Mucosa of descending colon (tissue), 3 donors: ENCODE measurements around the gene PRDX3. TPM values are rescaled to one million over a fixed set of nuclear protein-coding genes. Genes with fewer than 3 reads are reported as not detected.

Source experiments
- total RNA-seq, 3 donors: library from RNA; stranded (reverse); fragmentation: NEBNext Ultra II Directional in 2 of 3; extraction: Animal tissue kit (Norgen Biotek cat#: 25700) in 2 of 3; gene quantifications; one replicate each; pipeline versions ENCODE4 v1.2.1 to v1.2.4, GENCODE V29; 2021 to 2023
- donor health status: DM: no; HTN: no; CAD: no; lungs with moderate emphysema.
- donor health status: DM: no; HTN: no; CAD: no.
- donor health status: DM: no; HTN: yes; CAD: no.

PRDX3 gene
- total RNA-seq, 3 donors from 2014 or later = 98.6 to 140 (median 107) TPM

Other genes starting within 250 kb of the PRDX3 start
- gene NANOS1, start 149.1 kb downstream of the PRDX3 start, total RNA-seq = 1 to 10 TPM in 1 of 3 donors, under 1 TPM in 2; 0.12 to 2.7 (median 0.43) TPM
- gene EIF3A, start 98.0 kb downstream of the PRDX3 start, total RNA-seq = 100 to 1,000 TPM in 2 of 3 donors, 10 to 100 TPM in 1; 94.5 to 124 (median 114) TPM
- 10 to 100 TPM; 36.6 to 39.9 (median 38.0) TPM for gene DENND10, start 74.7 kb downstream of the PRDX3 start, total RNA-seq
- gene SFXN4, start 13.1 kb downstream of the PRDX3 start, total RNA-seq = 10 to 100 TPM; 25.4 to 48.8 (median 34.6) TPM
- 10 to 100 TPM in 1 of 3 donors, 1 to 10 TPM in 2; 6.6 to 27.1 (median 8.3) TPM for gene GRK5, start 28.8 kb upstream of the PRDX3 start, total RNA-seq